Measurements from ENCODE around the gene MGME1.

The MGME1 gene

GRCh38 chr20:17935761-17936160, 33.1 kb upstream of the MGME1 start:
- peaks cover 3% of the 10 kb centered on the region for H3K9me3 Mint-ChIP-seq
- ATAC-seq (ENCODE audit: low read depth) (no peak), DNase-seq (ENCODE audit: low spot score in 2 of 2) (no peak)
- H3K27me3 Mint-ChIP-seq = peaks cover 4% of the 10 kb centered on the region
- H3K4me1 Mint-ChIP-seq = no peaks in the 10 kb centered on the region
- peaks cover 4% of the 10 kb centered on the region for H3K36me3 Mint-ChIP-seq
- H3K27ac Mint-ChIP-seq = no peak overlapping the region
- H3K4me3 Mint-ChIP-seq = no peak overlapping the region

GRCh38 chr20:17936286-17936760, 32.5 kb upstream of the MGME1 start:
- no peaks in the 10 kb centered on the region for H3K4me1 Mint-ChIP-seq
- ATAC-seq (ENCODE audit: low read depth) (no peak), DNase-seq (ENCODE audit: low spot score in 2 of 2) (no peak)
- peaks cover 6% of the 10 kb centered on the region for H3K36me3 Mint-ChIP-seq
- peaks cover 3% of the 10 kb centered on the region for H3K9me3 Mint-ChIP-seq
- peaks cover 4% of the 10 kb centered on the region for H3K27me3 Mint-ChIP-seq
- H3K4me3 Mint-ChIP-seq = no peak overlapping the region
- H3K27ac Mint-ChIP-seq = no peak overlapping the region

GRCh38 chr20:17936761-17937732, 31.8 kb upstream of the MGME1 start:
- DNase-seq (ENCODE audit: low spot score in 2 of 2) = no peak
- Mint-ChIP-seq H3K4me3 (no peak overlapping the region), H3K27me3 (peaks cover 4% of the 10 kb centered on the region), H3K4me1 (no peaks in the 10 kb centered on the region), H3K9me3 (peaks cover 2% of the 10 kb centered on the region), H3K36me3 (peaks cover 8% of the 10 kb centered on the region), H3K27ac (no peak overlapping the region)
- no peak for ATAC-seq (ENCODE audit: low read depth)

- H3K4me3 Mint-ChIP-seq = no peak overlapping the region
- peaks cover 15% of the 10 kb centered on the region for H3K4me1 Mint-ChIP-seq
- peak; percentile 57 to 60 for DNase-seq (ENCODE audit: low spot score in 2 of 2)
- peaks cover 12% of the 10 kb centered on the region for H3K36me3 Mint-ChIP-seq
- H3K9me3 Mint-ChIP-seq = no peaks in the 10 kb centered on the region
- peak; percentile 78 for ATAC-seq (ENCODE audit: low read depth)
- no peak overlapping the region for H3K27ac Mint-ChIP-seq
- H3K27me3 Mint-ChIP-seq = peaks cover 2% of the 10 kb centered on the region
Measured at GRCh38 chr20:17938871-17939619, 29.8 kb upstream of the MGME1 start.

- ATAC-seq (ENCODE audit: low read depth) = no peak
Measured at GRCh38 chr20:17939622-17940223, 29.1 kb upstream of the MGME1 start.

GRCh38 chr20:17940224-17940971, 28.4 kb upstream of the MGME1 start:
- H3K4me3 Mint-ChIP-seq = no peak overlapping the region
- ATAC-seq (ENCODE audit: low read depth) (no peak), DNase-seq (ENCODE audit: low spot score in 2 of 2) (no peak)
- H3K9me3 Mint-ChIP-seq = no peaks in the 10 kb centered on the region
- peaks cover 17% of the 10 kb centered on the region for H3K36me3 Mint-ChIP-seq
- peaks cover 2% of the 10 kb centered on the region for H3K27me3 Mint-ChIP-seq
- peaks cover 19% of the 10 kb centered on the region for H3K4me1 Mint-ChIP-seq
- no peak overlapping the region for H3K27ac Mint-ChIP-seq

More at GRCh38 chr20:17939622-17940223, 29.1 kb upstream of the MGME1 start:
- H3K4me1 Mint-ChIP-seq = peaks cover 17% of the 10 kb centered on the region
- peak overlapping the region; percentile 21 for H3K4me3 Mint-ChIP-seq
- peaks cover 2% of the 10 kb centered on the region for H3K27me3 Mint-ChIP-seq
- DNase-seq (ENCODE audit: low spot score in 2 of 2) = no peak
- H3K36me3 Mint-ChIP-seq = peaks cover 12% of the 10 kb centered on the region
- no peaks in the 10 kb centered on the region for H3K9me3 Mint-ChIP-seq
- no peak overlapping the region for H3K27ac Mint-ChIP-seq

- ATAC-seq (ENCODE audit: low read depth) = no peak
- Mint-ChIP-seq H3K4me1 (peaks cover 19% of the 10 kb centered on the region), H3K9me3 (no peaks in the 10 kb centered on the region), H3K4me3 (no peak overlapping the region), H3K36me3 (peaks cover 22% of the 10 kb centered on the region), H3K27ac (no peak overlapping the region), H3K27me3 (no peaks in the 10 kb centered on the region)
- no peak for DNase-seq (ENCODE audit: low spot score in 2 of 2)
Measured at GRCh38 chr20:17941087-17941825, 27.6 kb upstream of the MGME1 start.

GRCh38 chr20:17941826-17942196, 27.0 kb upstream of the MGME1 start:
- no peak for ATAC-seq (ENCODE audit: low read depth)
- Mint-ChIP-seq H3K36me3 (peaks cover 26% of the 10 kb centered on the region), H3K27ac (no peak overlapping the region), H3K4me3 (no peak overlapping the region), H3K4me1 (peaks cover 25% of the 10 kb centered on the region), H3K9me3 (no peaks in the 10 kb centered on the region), H3K27me3 (no peaks in the 10 kb centered on the region)
- DNase-seq (ENCODE audit: low spot score in 2 of 2) = no peak

GRCh38 chr20:17943343-17943742, 25.5 kb upstream of the MGME1 start:
- Mint-ChIP-seq H3K36me3 (peaks cover 30% of the 10 kb centered on the region), H3K27ac (peak overlapping the region; percentile 22), H3K27me3 (no peaks in the 10 kb centered on the region), H3K4me1 (peaks cover 28% of the 10 kb centered on the region), H3K9me3 (no peaks in the 10 kb centered on the region), H3K4me3 (peak overlapping the region; percentile 33)
- DNase-seq (ENCODE audit: low spot score in 2 of 2) (peak in 1 of 2 donors; percentile 19), ATAC-seq (ENCODE audit: low read depth) (peak; percentile 85)

GRCh38 chr20:17944854-17945474, 23.9 kb upstream of the MGME1 start:
- no peaks in the 10 kb centered on the region for H3K9me3 Mint-ChIP-seq
- no peak overlapping the region for H3K27ac Mint-ChIP-seq
- no peak overlapping the region for H3K4me3 Mint-ChIP-seq
- H3K4me1 Mint-ChIP-seq = peaks cover 32% of the 10 kb centered on the region
- ATAC-seq (ENCODE audit: low read depth) (no peak), DNase-seq (ENCODE audit: low spot score in 2 of 2) (no peak)
- H3K27me3 Mint-ChIP-seq = no peaks in the 10 kb centered on the region
- H3K36me3 Mint-ChIP-seq = peaks cover 44% of the 10 kb centered on the region

- Mint-ChIP-seq H3K36me3 (peaks cover 43% of the 10 kb centered on the region), H3K27ac (no peak overlapping the region), H3K4me1 (peaks cover 32% of the 10 kb centered on the region), H3K9me3 (no peaks in the 10 kb centered on the region), H3K4me3 (no peak overlapping the region), H3K27me3 (no peaks in the 10 kb centered on the region)
- ATAC-seq (ENCODE audit: low read depth) (no peak), DNase-seq (ENCODE audit: low spot score in 2 of 2) (no peak)
Measured at GRCh38 chr20:17946040-17946439, 22.8 kb upstream of the MGME1 start.

- Mint-ChIP-seq H3K36me3 (peaks cover 40% of the 10 kb centered on the region), H3K9me3 (no peaks in the 10 kb centered on the region), H3K27ac (no peak overlapping the region), H3K4me3 (no peak overlapping the region), H3K27me3 (no peaks in the 10 kb centered on the region), H3K4me1 (peaks cover 32% of the 10 kb centered on the region)
- ATAC-seq (ENCODE audit: low read depth) = peak; percentile 27
- DNase-seq (ENCODE audit: low spot score in 2 of 2) = no peak
Measured at GRCh38 chr20:17946572-17947473, 22.0 kb upstream of the MGME1 start.

Measured in memory B cell (primary cell).